Endothelial cell of umbilical vein (primary cell): ENCODE data around the gene ATF5.

Source experiments
- CTCF ChIP-seq, 2 donors: IDR thresholded peaks; 1 replicate in 1 of 2; 2 replicates in 1 of 2; pipeline ENCODE4 v1.5.1; 2011; ENCODE audit warnings: low read length in 2 of 2, mild to moderate bottlenecking in 2 of 2, moderate library complexity in 2 of 2, control low read depth in 1 of 2, inconsistent platforms in 1 of 2, low read depth in 1 of 2; ENCODE audit not compliant: insufficient read depth in 1 of 2; ENCODE audit errors: extremely low read depth in 1 of 2
- GATA2 ChIP-seq: IDR thresholded peaks from 2 replicates; pipeline ENCODE4 v1.7.0; 2011; ENCODE audit warnings: low read depth, mild to moderate bottlenecking, moderate library complexity, mixed read lengths, low read length; ENCODE audit not compliant: insufficient read length, insufficient read depth
- JUN ChIP-seq: IDR thresholded peaks from 2 replicates; pipeline ENCODE4 v1.6.1; 2011; ENCODE audit warnings: borderline replicate concordance, low read depth; ENCODE audit not compliant: insufficient read length, insufficient read depth
- POLR2A ChIP-seq: IDR thresholded peaks from 2 replicates; pipeline ENCODE4 v1.6.1; 2012; ENCODE audit warnings: low read depth, mild to moderate bottlenecking, control low read depth, low read length
- POLR2AphosphoS5 ChIP-seq: IDR thresholded peaks from 2 replicates; pipeline ENCODE4 v1.6.1; 2012; ENCODE audit warnings: low read depth, mild to moderate bottlenecking, control low read depth, low read length, moderate library complexity; ENCODE audit not compliant: insufficient read depth

GRCh38 chr19:49920624-49921363 is 8.2 kb upstream of the ATF5 start:
- no peak for TF ChIP-seq JUN
- no peak for TF ChIP-seq CTCF (IDR thresholded peaks at IDR 0.05; ENCODE audit: extremely low read depth in 1 of 2, insufficient read depth in 1 of 2, low read depth in 1 of 2, low read length in 2 of 2)
- no peak for TF ChIP-seq POLR2AphosphoS5
- no peak for TF ChIP-seq POLR2A
- TF ChIP-seq GATA2, result no peak
